A673 (cell line): ENCODE data around the gene HIP1R. TPM values are rescaled to one million over a fixed set of nuclear protein-coding genes. Genes with fewer than 3 reads are reported as not detected.
"Not testable (repeated sequence)": the region's sequence is repeated elsewhere in the genome, so short reads cannot be mapped to it uniquely, and the experiment has no call there.

ENCODE experiments used
- BruUV-seq: library from RNA; stranded (reverse); fragments of 400-500 nt; replicated peaks from 2 replicates; lab custom pipeline; 2021; lab: Mats Ljungman, UMichigan
- CTCF ChIA-PET: fragments of 300-600 bp; sonication (Branson Sonifier 250); formaldehyde crosslinking; loops from one replicate; lab custom pipeline; 2022; ENCODE audit warnings: antibody characterized with exemption; lab: Charles Lee
- POLR2A ChIA-PET: fragments of 300-600 bp; sonication (Branson Sonifier 250); formaldehyde crosslinking; loops from one replicate; lab custom pipeline; 2022; ENCODE audit warnings: antibody characterized with exemption; ENCODE audit not compliant: low non-redundant PET; lab: Charles Lee
- DNase-seq: peaks from one replicate; pipeline ENCODE4 v3.0.0-alpha.2; 2015; ENCODE audit warnings: low spot score
- H3K27ac ChIP-seq: fragments of 200-600 bp; sonication (generic); 2 replicates; pipeline ENCODE4 v1.5.1; 2016; ENCODE audit warnings: mixed run types, low read depth, mild to moderate bottlenecking, mixed read lengths, antibody characterized with exemption, low read length; ENCODE audit not compliant: poor library complexity, severe bottlenecking
- H3K27me3 ChIP-seq: fragments of 200-600 bp; sonication (generic); replicated peaks from 2 replicates; pipeline ENCODE4 v1.6.1; 2017; ENCODE audit warnings: mixed run types, low read depth, mild to moderate bottlenecking, mixed read lengths, antibody characterized with exemption, low read length; ENCODE audit not compliant: insufficient read depth, poor library complexity
- H3K36me3 ChIP-seq: fragments of 200-600 bp; sonication (generic); 2 replicates; pipeline ENCODE4 v1.6.1; 2016; ENCODE audit warnings: mixed run types, mild to moderate bottlenecking, mixed read lengths, antibody characterized with exemption, low read length; ENCODE audit not compliant: insufficient read depth, poor library complexity, severe bottlenecking
- H3K4me1 ChIP-seq: fragments of 200-600 bp; sonication (generic); 2 replicates; pipeline ENCODE4 v1.6.1; 2017; ENCODE audit warnings: mixed run types, mild to moderate bottlenecking, mixed read lengths, antibody characterized with exemption, low read length; ENCODE audit not compliant: insufficient read depth, poor library complexity, severe bottlenecking
- H3K4me3 ChIP-seq: fragments of 200-600 bp; sonication (generic); 2 replicates; pipeline ENCODE4 v1.5.1; 2016; ENCODE audit warnings: low read depth, mixed run types, mild to moderate bottlenecking, mixed read lengths, low read length; ENCODE audit not compliant: poor library complexity, severe bottlenecking
- H3K9me3 ChIP-seq: fragments of 200-600 bp; sonication (generic); 2 replicates; pipeline ENCODE4 v1.6.1; 2016; ENCODE audit warnings: mixed run types, low read depth, mild to moderate bottlenecking, mixed read lengths, antibody characterized with exemption, low read length; ENCODE audit not compliant: poor library complexity, severe bottlenecking
- EZH2 ChIP-seq: fragments of 200-600 bp; sonication (generic); IDR thresholded peaks from 2 replicates; pipeline ENCODE4 v1.6.1; 2017; ENCODE audit warnings: borderline replicate concordance, low read depth, mild to moderate bottlenecking, mixed read lengths, antibody characterized with exemption, low read length; ENCODE audit not compliant: poor library complexity, severe bottlenecking
- intact Hi-C: fragments of 100-400 bp; cut with micrococcal nuclease; formaldehyde crosslinking; loops from one replicate; pipeline ENCODE4 v1.10.0; 2022; ENCODE audit not compliant: unreplicated experiment
- total RNA-seq: library from RNA; stranded (reverse); gene quantifications from 2 replicates; pipeline ENCODE4 v1.2.3, GENCODE V29; 2021
- TF ChIP-seq, protein P1 (sequence below): fragments of 300-800, 200-600 bp; sonication (generic); conservative IDR thresholded peaks from 2 replicates; pipeline ENCODE4 v1.5.1; 2017; ENCODE audit warnings: low read depth, mild to moderate bottlenecking, antibody characterized with exemption, low read length, moderate library complexity, mixed read lengths

The HIP1R gene
- total RNA-seq, 1 experiment from 2014 or later, result 30.4 TPM

DNA sequence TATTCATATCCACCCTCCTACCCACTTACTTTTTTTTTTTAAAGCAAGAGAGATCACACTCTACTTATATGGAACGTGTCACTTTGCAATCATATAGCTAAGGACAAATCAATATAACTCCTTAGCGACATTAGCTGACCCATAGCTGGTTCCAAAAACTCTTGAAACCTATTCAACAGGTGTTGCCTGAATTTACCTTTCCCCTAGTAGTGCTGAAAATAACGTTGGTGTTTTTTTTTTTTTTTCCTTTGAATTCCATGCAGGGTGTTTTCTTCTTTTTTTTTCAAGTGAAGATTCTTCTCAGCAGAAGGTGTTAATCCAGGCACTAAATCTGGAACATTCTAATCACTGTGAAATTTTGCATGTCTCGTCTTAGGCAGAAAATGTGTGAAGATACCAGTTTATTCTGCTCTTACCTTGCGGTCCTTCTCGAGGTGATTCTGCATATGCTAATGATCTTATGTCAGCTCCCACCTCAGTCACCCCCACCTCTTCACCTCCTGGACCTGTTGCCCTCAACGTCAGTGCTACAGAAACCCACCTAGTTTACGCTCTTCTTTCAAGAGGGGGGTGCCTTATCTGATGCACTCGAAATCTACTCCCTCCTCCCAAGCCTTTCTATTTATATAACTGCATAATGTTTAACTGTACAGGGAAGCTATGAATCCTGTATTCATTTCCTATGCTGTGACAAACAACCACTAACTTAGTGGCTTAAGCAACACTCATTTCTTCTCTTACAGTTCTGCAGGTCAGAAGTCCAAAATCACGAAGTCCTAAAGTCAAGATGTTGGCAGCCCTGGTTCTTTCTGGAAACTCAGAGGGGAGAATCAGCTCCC is 67.8 kb downstream of the HIP1R start:
- no TSS peak for BruUV-seq
- no peak overlapping the region for H3K4me3 ChIP-seq
- H3K27ac ChIP-seq, result no peak overlapping the region
- CTCF ChIA-PET, result interaction anchor here (0.5 kb wide), 1 partner anchor 11 kb away, joined by 3 read pairs; no protein-coding TSS in a partner anchor
- DNase-seq, result no peak
- intact Hi-C loops, result no loop called here
- H3K9me3 ChIP-seq, result no peaks in the 10 kb centered on the region
- no peaks in the 10 kb centered on the region for H3K36me3 ChIP-seq
- no peaks in the 10 kb centered on the region for H3K27me3 ChIP-seq
- no peaks in the 10 kb centered on the region for H3K4me1 ChIP-seq
- POLR2A ChIA-PET, result interaction anchor here (0.7 kb wide), 1 partner anchor 383 kb away, joined by 11 read pairs; no protein-coding TSS in a partner anchor
- TF ChIP-seq, protein P1, sequence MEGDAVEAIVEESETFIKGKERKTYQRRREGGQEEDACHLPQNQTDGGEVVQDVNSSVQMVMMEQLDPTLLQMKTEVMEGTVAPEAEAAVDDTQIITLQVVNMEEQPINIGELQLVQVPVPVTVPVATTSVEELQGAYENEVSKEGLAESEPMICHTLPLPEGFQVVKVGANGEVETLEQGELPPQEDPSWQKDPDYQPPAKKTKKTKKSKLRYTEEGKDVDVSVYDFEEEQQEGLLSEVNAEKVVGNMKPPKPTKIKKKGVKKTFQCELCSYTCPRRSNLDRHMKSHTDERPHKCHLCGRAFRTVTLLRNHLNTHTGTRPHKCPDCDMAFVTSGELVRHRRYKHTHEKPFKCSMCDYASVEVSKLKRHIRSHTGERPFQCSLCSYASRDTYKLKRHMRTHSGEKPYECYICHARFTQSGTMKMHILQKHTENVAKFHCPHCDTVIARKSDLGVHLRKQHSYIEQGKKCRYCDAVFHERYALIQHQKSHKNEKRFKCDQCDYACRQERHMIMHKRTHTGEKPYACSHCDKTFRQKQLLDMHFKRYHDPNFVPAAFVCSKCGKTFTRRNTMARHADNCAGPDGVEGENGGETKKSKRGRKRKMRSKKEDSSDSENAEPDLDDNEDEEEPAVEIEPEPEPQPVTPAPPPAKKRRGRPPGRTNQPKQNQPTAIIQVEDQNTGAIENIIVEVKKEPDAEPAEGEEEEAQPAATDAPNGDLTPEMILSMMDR, result no peak
- TF ChIP-seq EZH2, result no peak

DNA sequence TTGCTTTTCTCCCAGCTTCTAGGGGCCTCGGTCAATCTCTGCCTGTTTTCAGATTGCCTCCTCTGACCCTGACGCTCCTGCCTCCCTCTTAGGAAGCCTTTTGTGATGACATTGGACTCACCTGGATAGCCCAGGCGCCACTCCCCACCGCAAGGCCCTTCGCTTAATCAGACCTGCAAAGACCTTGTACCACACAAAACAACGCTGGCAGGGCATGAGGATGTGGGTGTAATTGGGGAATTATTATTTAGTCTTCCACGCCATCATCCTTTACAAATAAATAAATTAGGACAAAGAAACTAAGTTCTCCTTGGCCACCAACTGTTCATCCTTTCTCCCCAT is 68.4 kb downstream of the HIP1R start:
- BruUV-seq, result no TSS peak
- no peak overlapping the region for H3K27ac ChIP-seq
- H3K27me3 ChIP-seq, result no peaks in the 10 kb centered on the region
- no peak for DNase-seq
- H3K4me3 ChIP-seq, result no peak overlapping the region
- ChIA-PET CTCF (interaction anchor here (0.5 kb wide), 1 partner anchor 12 kb away, joined by 3 read pairs; no protein-coding TSS in a partner anchor), POLR2A (no interaction called here)
- no peaks in the 10 kb centered on the region for H3K9me3 ChIP-seq
- TF ChIP-seq, protein P1, result no peak
- intact Hi-C loops, result no loop called here
- no peaks in the 10 kb centered on the region for H3K4me1 ChIP-seq
- H3K36me3 ChIP-seq, result no peaks in the 10 kb centered on the region

DNA sequence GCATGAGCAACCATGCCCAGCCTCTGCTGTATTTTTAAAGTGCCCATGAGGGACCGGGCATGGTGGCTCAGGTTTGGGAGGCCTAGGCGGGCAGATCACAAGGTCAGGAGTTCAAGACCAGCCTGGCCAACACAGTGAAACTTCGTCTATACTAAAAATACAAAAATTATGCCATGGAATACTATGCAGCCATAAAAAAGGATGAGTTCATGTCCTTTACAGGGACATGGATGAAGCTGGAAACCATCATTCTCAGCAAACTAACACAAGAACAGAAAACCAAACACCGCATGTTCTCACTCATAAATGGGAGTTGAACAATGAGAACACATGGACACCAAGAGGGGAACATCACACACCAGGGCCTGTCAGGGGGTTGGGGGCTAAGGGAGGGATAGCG is 70.0 kb downstream of the HIP1R start:
- CTCF ChIA-PET, BruUV-seq, H3K36me3 ChIP-seq, H3K4me3 ChIP-seq, intact Hi-C loops, H3K27me3 ChIP-seq, H3K4me1 ChIP-seq, POLR2A ChIA-PET, H3K27ac ChIP-seq, DNase-seq, H3K9me3 ChIP-seq: not testable (repeated sequence)

DNA sequence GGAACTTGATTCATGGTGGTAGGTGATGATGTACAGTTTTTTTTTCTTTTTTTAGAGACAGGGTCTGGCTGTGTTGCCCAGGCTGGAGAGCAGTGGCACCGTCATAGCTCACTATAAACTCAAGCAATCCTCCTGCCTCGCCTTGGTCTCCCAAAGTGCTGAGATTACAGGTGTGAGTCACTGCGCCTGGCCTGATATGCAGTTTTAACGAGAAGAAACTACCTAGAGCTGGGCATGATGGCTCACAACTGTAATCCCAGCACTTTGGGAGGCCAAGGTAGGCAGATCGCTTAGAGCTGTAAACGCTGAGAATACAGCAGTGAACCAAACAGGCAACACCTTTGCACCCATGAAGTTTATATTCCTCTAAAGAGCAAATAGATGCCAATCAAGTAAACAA is 73.7 kb downstream of the HIP1R start:
- Histone ChIP-seq H3K4me1 (no peaks in the 10 kb centered on the region), H3K27ac (no peak overlapping the region), H3K27me3 (no peaks in the 10 kb centered on the region), H3K9me3 (no peaks in the 10 kb centered on the region), H3K4me3 (no peak overlapping the region), H3K36me3 (no peaks in the 10 kb centered on the region)
- DNase-seq, result no peak
- BruUV-seq, result no TSS peak
- TF ChIP-seq, protein P1, result no peak
- no peak for TF ChIP-seq EZH2
- intact Hi-C loops, result no loop called here
- POLR2A ChIA-PET, result no interaction called here
- CTCF ChIA-PET, result interaction anchor here (0.6 kb wide), 1 partner anchor 147 kb away, joined by 5 read pairs; no protein-coding TSS in a partner anchor
